ENCODE measurements around the gene ASCL5. TPM values are rescaled to one million over a fixed set of nuclear protein-coding genes. Genes with fewer than 3 reads are reported as not detected.

ASCL5 gene
- total and polyA plus RNA-seq, 8 donors: 0.10 to 0.19 (median 0.18) TPM; not detected in 5

- DNase-seq: no peak
Measured at GRCh38 chr1:201147396-201148015, 20.5 kb upstream of the ASCL5 start.

GRCh38 chr1:201146626-201147390 lies 19.8 kb upstream of the ASCL5 start:
- H3K27me3 ChIP-seq: no peaks in the 10 kb centered on the region
- H3K27ac ChIP-seq: no peak overlapping the region
- peaks cover 0 to 9% (median 3%) of the 10 kb centered on the region in 4 donors for H3K4me1 ChIP-seq
- no peak for DNase-seq
- no peaks in the 10 kb centered on the region for H3K9me3 ChIP-seq
- no peak overlapping the region for H3K4me3 ChIP-seq
- no peak for TF ChIP-seq EP300 (IDR thresholded peaks at IDR 0.05)
- TF ChIP-seq, protein P1, sequence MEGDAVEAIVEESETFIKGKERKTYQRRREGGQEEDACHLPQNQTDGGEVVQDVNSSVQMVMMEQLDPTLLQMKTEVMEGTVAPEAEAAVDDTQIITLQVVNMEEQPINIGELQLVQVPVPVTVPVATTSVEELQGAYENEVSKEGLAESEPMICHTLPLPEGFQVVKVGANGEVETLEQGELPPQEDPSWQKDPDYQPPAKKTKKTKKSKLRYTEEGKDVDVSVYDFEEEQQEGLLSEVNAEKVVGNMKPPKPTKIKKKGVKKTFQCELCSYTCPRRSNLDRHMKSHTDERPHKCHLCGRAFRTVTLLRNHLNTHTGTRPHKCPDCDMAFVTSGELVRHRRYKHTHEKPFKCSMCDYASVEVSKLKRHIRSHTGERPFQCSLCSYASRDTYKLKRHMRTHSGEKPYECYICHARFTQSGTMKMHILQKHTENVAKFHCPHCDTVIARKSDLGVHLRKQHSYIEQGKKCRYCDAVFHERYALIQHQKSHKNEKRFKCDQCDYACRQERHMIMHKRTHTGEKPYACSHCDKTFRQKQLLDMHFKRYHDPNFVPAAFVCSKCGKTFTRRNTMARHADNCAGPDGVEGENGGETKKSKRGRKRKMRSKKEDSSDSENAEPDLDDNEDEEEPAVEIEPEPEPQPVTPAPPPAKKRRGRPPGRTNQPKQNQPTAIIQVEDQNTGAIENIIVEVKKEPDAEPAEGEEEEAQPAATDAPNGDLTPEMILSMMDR (IDR thresholded peaks at IDR 0.05): no peak
- TF ChIP-seq POLR2A (IDR thresholded peaks at IDR 0.05): no peak
- TF ChIP-seq POLR2AphosphoS5 (IDR thresholded peaks at IDR 0.05): no peak
- intact Hi-C loops (cut with DNase I; ENCODE audit: low total_unique reads): no loop called here
- WGBS, 5 donors: 90 to 95% (median 91%) methylated on average over 16 to 17 of the region's 17 CpGs
- peaks cover 57 to 98% (median 93%) of the 10 kb centered on the region in 4 donors for H3K36me3 ChIP-seq

More at GRCh38 chr1:201147396-201148015, 20.5 kb upstream of the ASCL5 start:
- Histone ChIP-seq H3K4me1 (peaks cover 0 to 13% (median 6%) of the 10 kb centered on the region in 4 donors), H3K4me3 (no peak overlapping the region), H3K27ac (no peak overlapping the region), H3K27me3 (no peaks in the 10 kb centered on the region), H3K9me3 (no peaks in the 10 kb centered on the region), H3K36me3 (peaks cover 53 to 93% (median 87%) of the 10 kb centered on the region in 4 donors)
- no peak for TF ChIP-seq POLR2AphosphoS5 (IDR thresholded peaks at IDR 0.05)
- TF ChIP-seq EP300 (IDR thresholded peaks at IDR 0.05): no peak
- TF ChIP-seq, protein P1 (IDR thresholded peaks at IDR 0.05): no peak
- TF ChIP-seq POLR2A (IDR thresholded peaks at IDR 0.05): no peak
- intact Hi-C loops (cut with DNase I; ENCODE audit: low total_unique reads): no loop called here
- WGBS, 5 donors: 81 to 92% (median 89%) methylated on average over 12 to 13 of the region's 13 CpGs

GRCh38 chr1:201145816-201146215 lies 18.8 kb upstream of the ASCL5 start:
- H3K9me3 ChIP-seq: no peaks in the 10 kb centered on the region
- intact Hi-C loops (cut with DNase I; ENCODE audit: low total_unique reads): no loop called here
- peaks cover 58 to 98% (median 95%) of the 10 kb centered on the region in 4 donors for H3K36me3 ChIP-seq
- WGBS, 5 donors: 68 to 88% (median 84%) methylated on average over 7 of the region's 7 CpGs
- peaks cover 0 to 9% (median 2%) of the 10 kb centered on the region in 4 donors for H3K4me1 ChIP-seq
- no peaks in the 10 kb centered on the region for H3K27me3 ChIP-seq
- H3K27ac ChIP-seq: no peak overlapping the region
- DNase-seq: no peak
- H3K4me3 ChIP-seq: no peak overlapping the region
- no peak for TF ChIP-seq EP300 (IDR thresholded peaks at IDR 0.05)
- TF ChIP-seq, protein P1 (IDR thresholded peaks at IDR 0.05): no peak
- TF ChIP-seq POLR2AphosphoS5 (IDR thresholded peaks at IDR 0.05): no peak
- no peak for TF ChIP-seq POLR2A (IDR thresholded peaks at IDR 0.05)

DNA sequence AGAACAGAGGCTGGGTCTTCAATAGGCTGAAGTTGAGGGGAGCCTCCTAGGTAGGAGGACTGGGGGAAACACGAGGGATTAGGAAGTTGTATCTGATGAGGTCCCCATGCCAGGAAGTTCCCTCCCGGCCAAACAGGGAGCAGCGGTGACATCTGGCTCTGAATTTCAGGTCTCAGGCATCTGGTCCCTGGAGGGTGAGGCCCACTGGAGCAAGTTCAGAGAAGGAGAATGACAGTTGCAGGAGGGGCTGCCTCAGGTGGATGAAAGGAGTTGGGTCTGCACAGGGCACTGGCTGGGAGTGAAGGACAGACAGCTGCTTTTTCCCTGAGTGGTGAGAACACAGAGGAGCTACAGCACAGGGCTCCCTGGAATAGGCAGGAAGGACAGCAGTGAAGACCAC lies 18.1 kb upstream of the ASCL5 start:
- WGBS, 5 donors: 82 to 87% (median 85%) methylated on average over 3 of the region's 3 CpGs

More for the DNA sequence above, 18.1 kb upstream of the ASCL5 start:
- intact Hi-C loops (cut with DNase I; ENCODE audit: low total_unique reads): no loop called here
- no peak overlapping the region for H3K4me3 ChIP-seq
- TF ChIP-seq, protein P1 (IDR thresholded peaks at IDR 0.05): no peak
- TF ChIP-seq POLR2AphosphoS5 (IDR thresholded peaks at IDR 0.05): no peak
- peaks cover 0 to 9% (median 0%) of the 10 kb centered on the region in 4 donors for H3K4me1 ChIP-seq
- no peak overlapping the region for H3K27ac ChIP-seq
- peaks cover 64 to 98% (median 95%) of the 10 kb centered on the region in 4 donors for H3K36me3 ChIP-seq
- DNase-seq: no peak
- H3K27me3 ChIP-seq: no peaks in the 10 kb centered on the region
- H3K9me3 ChIP-seq: no peaks in the 10 kb centered on the region
